Peyer's patch (tissue), 4 donors: ENCODE results near the gene NUDT11. TPM values are rescaled to one million over a fixed set of nuclear protein-coding genes. Genes with fewer than 3 reads are reported as not detected.

ENCODE experiments used
- DNase-seq, 3 donors: peaks; one replicate each; pipeline ENCODE4 v3.0.0-alpha.2; 2017 to 2019
- H3K27ac ChIP-seq, 4 donors: fragments of 200-600 bp; sonication (generic); one replicate each; pipeline ENCODE4 v1.5.1; 2016 to 2019
- H3K27me3 ChIP-seq, 2 donors: fragments of 200-600 bp; sonication (generic); one replicate each; pipeline ENCODE4 v1.5.1; 2019
- H3K36me3 ChIP-seq, 3 donors: fragments of 200-600 bp; sonication (generic); one replicate each; pipeline ENCODE4 v1.5.1; 2016 to 2019
- H3K4me1 ChIP-seq, 4 donors: fragments of 200-600 bp; sonication (generic); one replicate each; pipeline ENCODE4 v1.5.1; 2016 to 2019
- H3K4me3 ChIP-seq, 4 donors: fragments of 200-600 bp; sonication (generic); 1 replicate in 3 of 4; 2 replicates in 1 of 4; pipeline ENCODE4 v1.5.1; 2016 to 2019; ENCODE audit warnings: mild to moderate bottlenecking in 1 of 4
- H3K9me3 ChIP-seq, 4 donors: fragments of 200-600 bp; sonication (generic); one replicate each; pipeline ENCODE4 v1.5.1; 2016 to 2019; ENCODE audit warnings: mild to moderate bottlenecking in 1 of 4
- POLR2A ChIP-seq, 2 donors: fragments of 450-650 bp; IDR thresholded peaks; one replicate each; pipeline ENCODE4 v1.5.1; 2017; ENCODE audit warnings: antibody characterized with exemption in 2 of 2, mild to moderate bottlenecking in 2 of 2, moderate library complexity in 2 of 2
- total RNA-seq, 4 donors: library from RNA; depleted of rRNA; stranded (reverse); fragments of >200 nt; gene quantifications; one replicate each; pipeline ENCODE4 v1.1.0, GENCODE V29; 2016
- TF ChIP-seq, protein P1 (sequence below), 6 experiments: fragments of 450-650 bp in 4 of 6; fragments of 200-600 bp in 2 of 6; sonication (generic) in 1 of 6; IDR thresholded peaks; one replicate each; pipeline ENCODE4 v1.5.1; 2017 to 2019; ENCODE audit warnings: antibody characterized with exemption in 6 of 6, mild to moderate bottlenecking in 3 of 6, moderate library complexity in 1 of 6

NUDT11 gene
- total RNA-seq, 4 donors from 2014 or later, result 0.35 TPM; not detected in 3

DNA sequence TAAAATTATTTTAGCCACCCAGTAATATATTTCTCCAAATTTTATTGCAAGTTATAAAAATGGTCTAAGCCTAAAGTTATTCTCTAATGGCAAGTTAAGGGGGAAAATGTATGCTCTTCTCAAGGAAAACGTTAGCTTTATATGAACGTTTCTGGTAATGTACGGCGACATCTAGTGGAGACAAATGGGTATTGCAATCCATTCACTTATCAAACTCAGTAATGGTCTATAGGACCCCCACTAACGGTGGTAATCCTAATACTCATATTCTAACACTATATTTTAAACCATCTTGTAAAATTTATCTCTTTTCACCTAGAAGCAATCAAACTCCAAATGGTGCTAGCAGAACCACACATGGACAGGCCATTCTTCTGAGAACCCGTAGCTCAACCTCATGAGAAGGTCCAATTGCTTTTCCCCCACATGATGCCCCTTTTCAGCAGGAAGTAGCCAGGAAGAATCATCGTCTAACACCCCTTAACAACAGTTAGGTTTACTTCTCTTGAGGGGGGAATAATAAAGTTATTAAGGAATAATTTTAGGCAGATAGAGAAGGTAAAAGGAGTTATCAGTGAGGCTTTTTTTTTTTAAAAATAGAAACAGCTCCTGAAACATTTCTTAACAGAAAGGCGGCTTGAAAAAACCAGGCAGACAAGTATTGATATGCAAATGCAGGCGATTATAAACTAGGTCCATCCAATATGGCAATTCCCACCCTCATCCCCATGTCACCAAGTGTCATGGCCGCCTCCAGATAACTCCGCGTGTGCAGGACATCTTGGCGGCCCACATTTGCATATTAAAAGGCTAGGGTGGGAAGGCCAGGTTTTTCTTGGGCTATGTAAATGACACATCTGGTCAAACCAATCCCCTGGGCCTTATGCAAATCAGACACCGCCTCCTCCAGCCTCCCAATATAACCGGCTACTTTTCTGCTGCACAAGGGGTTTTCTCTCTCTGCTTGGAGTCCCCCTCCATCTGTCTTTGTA is 35.0 kb downstream of the NUDT11 start:
- no peak overlapping the region for H3K4me3 ChIP-seq
- H3K27me3 ChIP-seq, result no peaks in the 10 kb centered on the region
- no peak overlapping the region for H3K27ac ChIP-seq
- no peaks in the 10 kb centered on the region for H3K36me3 ChIP-seq
- H3K9me3 ChIP-seq, result no peaks in the 10 kb centered on the region
- no peak for TF ChIP-seq POLR2A (IDR thresholded peaks at IDR 0.05)
- TF ChIP-seq, protein P1, sequence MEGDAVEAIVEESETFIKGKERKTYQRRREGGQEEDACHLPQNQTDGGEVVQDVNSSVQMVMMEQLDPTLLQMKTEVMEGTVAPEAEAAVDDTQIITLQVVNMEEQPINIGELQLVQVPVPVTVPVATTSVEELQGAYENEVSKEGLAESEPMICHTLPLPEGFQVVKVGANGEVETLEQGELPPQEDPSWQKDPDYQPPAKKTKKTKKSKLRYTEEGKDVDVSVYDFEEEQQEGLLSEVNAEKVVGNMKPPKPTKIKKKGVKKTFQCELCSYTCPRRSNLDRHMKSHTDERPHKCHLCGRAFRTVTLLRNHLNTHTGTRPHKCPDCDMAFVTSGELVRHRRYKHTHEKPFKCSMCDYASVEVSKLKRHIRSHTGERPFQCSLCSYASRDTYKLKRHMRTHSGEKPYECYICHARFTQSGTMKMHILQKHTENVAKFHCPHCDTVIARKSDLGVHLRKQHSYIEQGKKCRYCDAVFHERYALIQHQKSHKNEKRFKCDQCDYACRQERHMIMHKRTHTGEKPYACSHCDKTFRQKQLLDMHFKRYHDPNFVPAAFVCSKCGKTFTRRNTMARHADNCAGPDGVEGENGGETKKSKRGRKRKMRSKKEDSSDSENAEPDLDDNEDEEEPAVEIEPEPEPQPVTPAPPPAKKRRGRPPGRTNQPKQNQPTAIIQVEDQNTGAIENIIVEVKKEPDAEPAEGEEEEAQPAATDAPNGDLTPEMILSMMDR (IDR thresholded peaks at IDR 0.05), result peak; percentile 46 to 81 (median 62)
- no peaks in the 10 kb centered on the region for H3K4me1 ChIP-seq
- peak in 2 of 3 donors; percentile 20 to 47 for DNase-seq

DNA sequence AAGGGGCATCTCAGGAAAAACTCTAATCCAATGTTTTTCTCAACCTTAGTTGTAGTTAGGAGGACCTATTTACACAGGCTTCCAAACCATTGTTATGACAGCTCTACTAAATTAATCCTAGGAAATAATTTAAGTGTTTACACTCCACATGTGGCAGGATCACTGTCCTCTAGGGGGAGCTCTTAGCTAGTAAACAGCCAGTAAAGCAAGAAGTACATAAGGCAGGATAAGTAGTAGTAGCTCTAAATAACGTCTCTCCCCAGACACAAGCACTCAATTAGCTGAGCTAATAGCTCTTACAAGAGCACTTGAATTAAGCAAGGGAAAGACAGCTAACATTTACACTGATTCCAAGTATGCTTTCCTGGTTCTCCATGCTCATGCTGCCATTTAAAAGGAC is 37.3 kb downstream of the NUDT11 start:
- TF ChIP-seq, protein P1 (IDR thresholded peaks at IDR 0.05), result peak in 3 of 6 experiments; percentile 18 to 37 (median 18)
- TF ChIP-seq POLR2A (IDR thresholded peaks at IDR 0.05), result no peak
- H3K36me3 ChIP-seq, result no peaks in the 10 kb centered on the region
- H3K9me3 ChIP-seq, result no peaks in the 10 kb centered on the region
- H3K4me1 ChIP-seq, result no peaks in the 10 kb centered on the region
- H3K27me3 ChIP-seq, result no peaks in the 10 kb centered on the region
- H3K4me3 ChIP-seq, result no peak overlapping the region
- H3K27ac ChIP-seq, result no peak overlapping the region
- no peak for DNase-seq

DNA sequence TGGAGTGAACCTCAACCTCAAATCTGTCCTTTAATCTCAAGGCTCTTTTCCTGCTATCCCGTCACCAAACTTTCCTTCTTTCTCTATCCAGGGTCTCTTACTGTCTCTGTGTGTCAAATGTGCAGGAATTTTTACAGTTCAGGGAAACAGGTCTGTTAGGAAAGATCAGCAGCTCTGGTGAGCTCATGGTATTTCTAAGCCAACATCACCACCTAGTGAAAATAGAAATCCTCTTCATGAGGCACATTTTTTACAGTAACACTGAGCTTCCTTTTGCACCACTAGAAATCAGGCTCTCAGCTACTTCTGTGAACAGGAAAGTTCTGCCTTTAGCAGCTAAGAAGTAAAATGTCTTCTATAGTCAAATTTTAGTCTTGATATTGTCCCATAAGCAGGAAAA is 39.6 kb downstream of the NUDT11 start:
- no peak for DNase-seq
- no peaks in the 10 kb centered on the region for H3K9me3 ChIP-seq
- H3K4me1 ChIP-seq, result no peaks in the 10 kb centered on the region
- TF ChIP-seq, protein P1 (IDR thresholded peaks at IDR 0.05), result no peak
- no peak for TF ChIP-seq POLR2A (IDR thresholded peaks at IDR 0.05)
- H3K36me3 ChIP-seq, result no peaks in the 10 kb centered on the region
- no peak overlapping the region for H3K27ac ChIP-seq
- H3K4me3 ChIP-seq, result no peak overlapping the region
- no peaks in the 10 kb centered on the region for H3K27me3 ChIP-seq

DNA sequence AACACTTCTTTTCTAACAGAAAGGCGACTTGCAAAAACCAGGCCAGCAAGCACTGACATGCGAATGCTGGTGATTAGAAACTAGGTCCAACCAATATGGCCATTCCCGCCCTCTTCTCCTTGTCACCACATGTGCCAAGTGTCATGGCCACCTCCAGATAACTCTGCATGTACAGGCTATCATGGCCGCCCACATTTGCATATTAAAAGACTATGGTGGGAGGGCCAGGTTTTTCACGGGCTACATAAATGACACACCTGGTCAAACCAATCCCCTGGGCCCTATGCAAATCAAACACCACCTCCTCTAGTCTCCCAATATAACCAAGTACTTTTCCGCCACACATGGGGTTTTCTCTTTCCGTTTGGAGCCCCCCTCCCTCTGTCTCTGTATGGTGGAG is 40.1 kb downstream of the NUDT11 start:
- DNase-seq, result no peak
- H3K27me3 ChIP-seq, result no peaks in the 10 kb centered on the region
- H3K27ac ChIP-seq, result no peak overlapping the region
- no peaks in the 10 kb centered on the region for H3K36me3 ChIP-seq
- no peaks in the 10 kb centered on the region for H3K9me3 ChIP-seq
- no peak for TF ChIP-seq POLR2A (IDR thresholded peaks at IDR 0.05)
- TF ChIP-seq, protein P1 (IDR thresholded peaks at IDR 0.05), result no peak
- no peak overlapping the region for H3K4me3 ChIP-seq
- no peaks in the 10 kb centered on the region for H3K4me1 ChIP-seq

DNA sequence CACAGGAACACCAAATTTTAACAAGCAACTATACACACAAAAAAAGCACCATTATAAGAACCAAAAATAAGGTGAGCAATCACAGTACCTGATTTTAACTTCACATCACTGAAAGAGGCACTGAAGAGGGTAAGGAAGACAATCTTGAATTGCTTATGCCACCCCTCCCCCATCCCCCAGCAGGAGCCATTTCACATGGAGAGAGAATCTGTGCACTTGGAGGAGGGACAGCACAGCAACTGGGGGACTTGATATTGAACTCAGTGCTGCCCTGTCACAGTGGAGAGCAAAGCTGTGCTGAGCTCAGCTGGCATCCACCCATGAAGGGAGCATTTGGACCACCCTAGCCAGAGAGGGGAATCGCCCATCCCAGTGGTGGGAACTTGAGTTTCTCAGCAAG is 56.0 kb downstream of the NUDT11 start:
- Histone ChIP-seq H3K27me3 (no peaks in the 10 kb centered on the region), H3K4me3 (no peak overlapping the region), H3K4me1 (no peaks in the 10 kb centered on the region), H3K36me3 (no peaks in the 10 kb centered on the region), H3K9me3 (no peaks in the 10 kb centered on the region), H3K27ac (no peak overlapping the region)
- TF ChIP-seq, protein P1 (IDR thresholded peaks at IDR 0.05), result no peak
- no peak for TF ChIP-seq POLR2A (IDR thresholded peaks at IDR 0.05)
- DNase-seq, result no peak

Other genes with a start within 250 kb of the NUDT11 start
- under 1 TPM in 1 of 4 donors, not detected in 3; 0.88 TPM for gene NUDT10, start 163.8 kb downstream of the NUDT11 start, total RNA-seq
- not detected for gene CENPVL3, start 122.3 kb upstream of the NUDT11 start, total RNA-seq
- not detected for gene CENPVL2, start 186.2 kb upstream of the NUDT11 start, total RNA-seq
- gene CENPVL1, start 213.9 kb upstream of the NUDT11 start, total RNA-seq, result not detected
- 1 to 10 TPM; 1.0 to 5.0 (median 1.8) TPM for gene GSPT2, start 246.8 kb upstream of the NUDT11 start, total RNA-seq